IPS-11a (cell line): ENCODE data around the gene GABBR2.

Experiments
- H3K4me3 ChIP-seq: one replicate; pipeline ENCODE4 v1.5.1; 2013; ENCODE audit warnings: low read depth, low read length, control low read depth

GABBR2 gene

GRCh38 chr9:98550206-98550820 is 158.4 kb downstream of the GABBR2 start:
- no peak overlapping the region for H3K4me3 ChIP-seq

GRCh38 chr9:98549401-98549800 is 159.3 kb downstream of the GABBR2 start:
- no peak overlapping the region for H3K4me3 ChIP-seq

- no peak overlapping the region for H3K4me3 ChIP-seq
Observed at GRCh38 chr9:98547606-98548005, 161.1 kb downstream of the GABBR2 start.

GRCh38 chr9:98545021-98545420 is 163.7 kb downstream of the GABBR2 start:
- no peak overlapping the region for H3K4me3 ChIP-seq

GRCh38 chr9:98541684-98542230 is 167.0 kb downstream of the GABBR2 start:
- no peak overlapping the region for H3K4me3 ChIP-seq

GRCh38 chr9:98540476-98540875 is 168.3 kb downstream of the GABBR2 start:
- no peak overlapping the region for H3K4me3 ChIP-seq

GRCh38 chr9:98539954-98540353 is 168.8 kb downstream of the GABBR2 start:
- no peak overlapping the region for H3K4me3 ChIP-seq

GRCh38 chr9:98538626-98539031 is 170.1 kb downstream of the GABBR2 start:
- no peak overlapping the region for H3K4me3 ChIP-seq

- no peak overlapping the region for H3K4me3 ChIP-seq
Observed at GRCh38 chr9:98538203-98538602, 170.5 kb downstream of the GABBR2 start.

GRCh38 chr9:98536542-98537173 is 172.1 kb downstream of the GABBR2 start:
- H3K4me3 ChIP-seq, result no peak overlapping the region

GRCh38 chr9:98533866-98534265 is 174.9 kb downstream of the GABBR2 start:
- no peak overlapping the region for H3K4me3 ChIP-seq

GRCh38 chr9:98533132-98533531 is 175.6 kb downstream of the GABBR2 start:
- no peak overlapping the region for H3K4me3 ChIP-seq

- no peak overlapping the region for H3K4me3 ChIP-seq
Observed at GRCh38 chr9:98532574-98532973, 176.2 kb downstream of the GABBR2 start.

- H3K4me3 ChIP-seq, result no peak overlapping the region
Observed at GRCh38 chr9:98532147-98532546, 176.6 kb downstream of the GABBR2 start.

- H3K4me3 ChIP-seq, result no peak overlapping the region
Observed at GRCh38 chr9:98530806-98531386, 177.8 kb downstream of the GABBR2 start.

- no peak overlapping the region for H3K4me3 ChIP-seq
Observed at GRCh38 chr9:98530275-98530674, 178.5 kb downstream of the GABBR2 start.

GRCh38 chr9:98529841-98530240 is 178.9 kb downstream of the GABBR2 start:
- H3K4me3 ChIP-seq, result no peak overlapping the region

GRCh38 chr9:98523231-98523901 is 185.4 kb downstream of the GABBR2 start:
- H3K4me3 ChIP-seq, result no peak overlapping the region

GRCh38 chr9:98522487-98522886 is 186.2 kb downstream of the GABBR2 start:
- no peak overlapping the region for H3K4me3 ChIP-seq

- no peak overlapping the region for H3K4me3 ChIP-seq
Observed at GRCh38 chr9:98521141-98521540, 187.6 kb downstream of the GABBR2 start.

GRCh38 chr9:98520221-98520960 is 188.3 kb downstream of the GABBR2 start:
- H3K4me3 ChIP-seq, result no peak overlapping the region
